WERI-Rb-1 (cell line): Measurements from ENCODE around the gene KIF5C.

Source experiments
- DNase-seq: peaks from one replicate; pipeline ENCODE4 v3.0.0-alpha.2; 2020
- H3K27ac ChIP-seq: fragments of 250-450 bp; sonication (Bioruptor Pico); 2 replicates; pipeline ENCODE4 v1.5.1; 2020; ENCODE audit warnings: mild to moderate bottlenecking, moderate library complexity
- H3K27me3 ChIP-seq: fragments of 250-450 bp; sonication (Bioruptor Pico); 2 replicates; pipeline ENCODE4 v1.5.1; 2021; ENCODE audit warnings: mild to moderate bottlenecking, low read depth, moderate library complexity; ENCODE audit not compliant: insufficient read depth, severe bottlenecking
- H3K36me3 ChIP-seq: fragments of 250-450 bp; sonication (Bioruptor Pico); 2 replicates; pipeline ENCODE4 v1.5.1; 2020; ENCODE audit warnings: mild to moderate bottlenecking, moderate library complexity
- H3K4me3 ChIP-seq: 2 replicates; pipeline ENCODE4 v1.5.1; 2011; ENCODE audit warnings: low read depth, mild to moderate bottlenecking, control low read depth, low read length
- H3K9me3 ChIP-seq: fragments of 250-450 bp; sonication (Bioruptor Pico); 2 replicates; pipeline ENCODE4 v1.5.1; 2021; ENCODE audit warnings: mild to moderate bottlenecking, moderate library complexity; ENCODE audit not compliant: severe bottlenecking
- CTCF ChIP-seq: IDR thresholded peaks from 2 replicates; pipeline ENCODE4 v1.5.1; 2011; ENCODE audit warnings: low read depth, mild to moderate bottlenecking, control low read depth, inconsistent platforms, low read length

The KIF5C gene

GRCh38 chr2:149028377-149028776 is 153.3 kb downstream of the KIF5C start:
- no peaks in the 10 kb centered on the region for H3K9me3 ChIP-seq
- H3K27me3 ChIP-seq, result peaks cover 35% of the 10 kb centered on the region
- H3K4me3 ChIP-seq, result no peak overlapping the region
- H3K27ac ChIP-seq, result no peak overlapping the region
- DNase-seq, result no peak
- TF ChIP-seq CTCF, result no peak
- H3K36me3 ChIP-seq, result no peaks in the 10 kb centered on the region

GRCh38 chr2:149028891-149029290 is 153.9 kb downstream of the KIF5C start:
- no peak overlapping the region for H3K27ac ChIP-seq
- H3K4me3 ChIP-seq, result no peak overlapping the region
- peaks cover 31% of the 10 kb centered on the region for H3K27me3 ChIP-seq
- no peaks in the 10 kb centered on the region for H3K36me3 ChIP-seq
- DNase-seq, result no peak
- no peaks in the 10 kb centered on the region for H3K9me3 ChIP-seq
- no peak for TF ChIP-seq CTCF

GRCh38 chr2:149029307-149029965 is 154.4 kb downstream of the KIF5C start:
- no peak overlapping the region for H3K4me3 ChIP-seq
- H3K27ac ChIP-seq, result no peak overlapping the region
- H3K36me3 ChIP-seq, result no peaks in the 10 kb centered on the region
- DNase-seq, result no peak
- H3K27me3 ChIP-seq, result peaks cover 29% of the 10 kb centered on the region
- no peaks in the 10 kb centered on the region for H3K9me3 ChIP-seq
- no peak for TF ChIP-seq CTCF

GRCh38 chr2:149031396-149031795 is 156.4 kb downstream of the KIF5C start:
- no peaks in the 10 kb centered on the region for H3K9me3 ChIP-seq
- H3K36me3 ChIP-seq, result no peaks in the 10 kb centered on the region
- peaks cover 36% of the 10 kb centered on the region for H3K27me3 ChIP-seq
- no peak for DNase-seq
- no peak for TF ChIP-seq CTCF
- H3K27ac ChIP-seq, result no peak overlapping the region
- H3K4me3 ChIP-seq, result no peak overlapping the region

- no peak for TF ChIP-seq CTCF
- no peak for DNase-seq
- no peaks in the 10 kb centered on the region for H3K9me3 ChIP-seq
Observed at GRCh38 chr2:149033716-149034115, 158.7 kb downstream of the KIF5C start.

GRCh38 chr2:149034406-149034805 is 159.4 kb downstream of the KIF5C start:
- H3K27me3 ChIP-seq, result peaks cover 50% of the 10 kb centered on the region
- no peaks in the 10 kb centered on the region for H3K9me3 ChIP-seq
- no peak for TF ChIP-seq CTCF
- DNase-seq, result no peak
- H3K4me3 ChIP-seq, result no peak overlapping the region
- H3K36me3 ChIP-seq, result no peaks in the 10 kb centered on the region
- H3K27ac ChIP-seq, result no peak overlapping the region

More at GRCh38 chr2:149033716-149034115, 158.7 kb downstream of the KIF5C start:
- Histone ChIP-seq H3K36me3 (no peaks in the 10 kb centered on the region), H3K27ac (no peak overlapping the region), H3K27me3 (peaks cover 44% of the 10 kb centered on the region), H3K4me3 (no peak overlapping the region)
